Activated T-helper 1 cell treated with anti-CD3 and anti-CD28 coated beads, Interleukin-2, amount 50 U/mL, for 16 hours (primary cell): ENCODE results near the gene AKR1C3.
"Not testable (repeated sequence)": the region's sequence is repeated elsewhere in the genome, so short reads cannot be mapped to it uniquely, and the experiment has no call there.

Experiments
- DNase-seq, 2 donors: peaks; one replicate each; pipeline ENCODE4 v3.0.0-alpha.2; 2020; ENCODE audit warnings: low read depth in 1 of 2, low spot score in 1 of 2

The AKR1C3 gene

GRCh38 chr10:5088703-5089261, 5.4 kb upstream of the AKR1C3 start:
- DNase-seq = no peak

- no peak for DNase-seq
Measured at GRCh38 chr10:5089865-5090264, 4.3 kb upstream of the AKR1C3 start.

DNA sequence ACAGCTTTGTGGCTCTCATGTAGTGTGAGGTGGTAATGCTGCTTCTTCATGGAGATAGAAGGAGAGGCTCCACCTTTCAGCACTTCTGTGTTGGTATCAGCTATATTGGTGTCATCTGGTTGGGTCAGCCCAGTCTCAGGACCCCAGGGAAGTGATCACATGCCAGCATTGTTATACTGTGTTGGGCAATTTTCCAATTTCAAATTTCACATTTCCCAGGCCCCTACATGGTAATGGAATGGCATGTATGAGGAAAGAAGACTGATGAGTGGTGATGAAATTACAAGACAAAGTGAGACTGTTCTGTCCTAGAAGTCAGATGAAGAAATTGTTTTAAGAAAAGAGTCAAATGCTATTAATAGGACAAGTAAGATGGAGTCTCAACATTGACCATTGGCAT, 3.7 kb upstream of the AKR1C3 start:
- no peak for DNase-seq

DNA sequence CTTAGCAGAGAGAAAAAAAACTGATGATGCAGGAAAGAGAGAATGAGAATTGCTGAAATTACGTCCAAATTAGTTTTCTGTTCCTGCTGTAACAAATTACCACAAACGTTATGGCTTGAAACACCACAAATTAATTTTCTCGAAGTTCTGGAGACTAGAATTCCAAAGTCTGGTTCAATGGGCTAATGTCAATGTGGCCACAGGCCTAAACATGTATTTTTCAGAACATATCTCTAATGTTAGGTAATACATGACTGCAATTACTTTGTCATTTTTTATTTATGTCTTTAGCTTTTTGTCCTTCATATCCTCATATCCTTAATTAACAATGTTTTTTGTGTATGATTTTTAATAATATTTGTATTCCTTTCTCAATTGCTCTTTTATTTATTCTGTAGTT, 3.0 kb upstream of the AKR1C3 start:
- DNase-seq = no peak

DNA sequence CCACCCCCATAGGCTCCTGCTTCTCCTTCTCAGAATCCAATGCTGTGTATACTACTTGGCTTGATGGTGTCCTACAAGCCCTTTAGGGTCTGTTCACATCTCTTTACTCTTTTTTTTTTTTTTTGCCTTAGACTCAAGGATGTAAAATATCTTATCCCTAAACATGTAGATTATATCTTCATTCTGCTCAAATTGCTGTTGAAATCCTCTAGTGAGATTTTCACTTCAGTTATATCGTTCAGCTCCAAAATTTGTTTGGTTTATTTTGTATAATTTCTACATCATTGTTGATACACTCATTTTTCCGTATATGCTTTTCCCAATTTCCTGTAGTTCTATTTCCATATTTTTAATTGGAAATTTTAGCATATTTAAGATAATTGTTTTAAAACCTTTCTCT, 1.8 kb upstream of the AKR1C3 start:
- DNase-seq = no peak

GRCh38 chr10:5092848-5093790, 1.1 kb upstream of the AKR1C3 start:
- no peak for DNase-seq

DNA sequence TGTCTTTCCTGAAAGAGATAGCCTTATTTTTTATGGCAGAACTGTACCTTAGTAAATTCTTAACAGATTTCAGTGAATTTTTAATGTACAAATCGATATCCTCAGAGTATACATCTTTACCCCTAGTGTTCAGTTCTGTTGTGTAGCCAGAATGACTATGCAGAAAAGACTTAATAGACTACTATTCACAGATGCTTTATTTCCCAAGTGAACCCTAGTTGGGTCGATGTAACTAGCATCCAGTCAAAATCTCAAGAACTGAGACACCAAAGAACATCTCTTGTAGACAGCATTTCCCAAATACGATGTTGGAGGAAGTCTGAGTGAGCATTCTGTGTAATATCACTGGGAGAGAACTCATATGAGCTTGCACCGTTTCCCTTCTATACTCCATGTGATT, 1.5 kb downstream of the AKR1C3 start:
- DNase-seq = no peak

- DNase-seq = no peak
Measured at GRCh38 chr10:5096108-5096507, 1.9 kb downstream of the AKR1C3 start.

DNA sequence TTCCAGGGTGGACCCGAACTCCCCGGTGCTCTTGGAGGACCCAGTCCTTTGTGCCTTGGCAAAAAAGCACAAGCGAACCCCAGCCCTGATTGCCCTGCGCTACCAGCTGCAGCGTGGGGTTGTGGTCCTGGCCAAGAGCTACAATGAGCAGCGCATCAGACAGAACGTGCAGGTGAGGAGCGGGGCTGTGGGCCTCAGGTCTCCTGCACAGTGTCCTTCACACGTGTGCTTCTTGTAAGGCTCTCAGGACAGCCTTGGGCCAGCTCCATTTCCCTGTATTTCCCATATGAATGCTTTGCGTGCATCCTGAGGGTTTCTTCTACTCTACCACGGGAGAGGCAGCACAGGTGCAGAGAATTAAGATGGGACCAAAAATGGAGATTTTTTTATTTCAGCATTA, 8.3 kb downstream of the AKR1C3 start:
- not testable (repeated sequence) for DNase-seq

DNA sequence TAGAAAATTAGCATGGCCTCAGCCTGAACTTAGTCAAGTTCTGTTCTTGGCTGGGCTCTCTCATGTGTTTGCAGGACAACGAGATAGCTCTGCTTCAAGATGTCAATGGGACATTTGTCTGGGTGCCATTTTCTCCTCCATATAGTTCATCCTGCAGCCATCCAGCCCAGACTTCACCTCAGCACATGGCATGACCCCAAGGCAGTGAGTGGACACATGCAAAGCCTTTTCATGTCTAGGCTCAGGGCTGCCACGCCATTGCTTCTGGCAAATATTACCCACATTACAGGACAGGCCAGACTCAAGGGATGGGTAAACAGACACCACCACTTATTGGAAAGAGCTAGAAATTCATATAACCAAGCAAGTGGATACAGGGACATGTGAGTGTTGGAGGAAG, 9.3 kb downstream of the AKR1C3 start:
- no peak for DNase-seq

DNA sequence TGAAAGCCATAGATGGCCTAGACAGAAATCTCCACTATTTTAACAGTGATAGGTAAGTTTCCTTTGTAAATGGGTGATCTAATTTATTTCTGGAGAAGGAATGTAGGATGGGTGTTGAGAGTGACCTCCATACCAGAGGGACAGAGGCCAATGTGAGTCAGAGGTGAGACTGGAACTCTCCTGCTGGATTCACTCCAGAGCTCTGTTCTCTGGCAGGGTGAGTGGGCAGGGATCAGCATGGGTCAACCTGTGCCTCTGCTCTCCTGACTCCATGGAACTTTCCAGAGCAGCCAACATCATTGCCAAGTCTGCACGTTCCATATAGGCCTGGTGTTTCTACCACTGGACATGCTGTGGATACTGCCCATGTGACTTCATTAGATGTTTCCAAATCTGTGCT, 11.4 kb downstream of the AKR1C3 start:
- DNase-seq = no peak

DNA sequence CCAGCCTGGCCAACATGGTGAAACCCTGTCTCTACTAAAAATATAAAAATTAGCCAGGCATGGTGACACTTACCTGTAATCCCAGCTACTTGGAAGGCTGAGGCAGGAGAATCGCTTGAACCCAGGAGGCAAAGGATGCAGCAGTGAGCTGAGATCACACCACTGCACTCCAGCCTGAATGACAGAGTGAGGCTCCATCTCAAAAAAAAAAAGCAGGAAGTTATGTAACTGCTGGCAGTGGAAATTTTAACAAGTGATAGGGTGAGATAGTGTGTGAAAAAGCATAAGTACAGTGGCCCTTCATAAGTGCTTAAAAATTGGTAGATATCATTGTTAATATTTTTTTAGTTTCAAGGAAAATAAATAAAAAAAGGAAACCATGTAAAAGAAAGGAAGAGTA, 12.3 kb downstream of the AKR1C3 start:
- DNase-seq = no peak

GRCh38 chr10:5107860-5108526, 13.8 kb downstream of the AKR1C3 start:
- no peak for DNase-seq

- DNase-seq = no peak
Measured at GRCh38 chr10:5108658-5109416, 14.6 kb downstream of the AKR1C3 start.

- not testable (repeated sequence) for DNase-seq
Measured at GRCh38 chr10:5109861-5110260, 15.6 kb downstream of the AKR1C3 start.

DNA sequence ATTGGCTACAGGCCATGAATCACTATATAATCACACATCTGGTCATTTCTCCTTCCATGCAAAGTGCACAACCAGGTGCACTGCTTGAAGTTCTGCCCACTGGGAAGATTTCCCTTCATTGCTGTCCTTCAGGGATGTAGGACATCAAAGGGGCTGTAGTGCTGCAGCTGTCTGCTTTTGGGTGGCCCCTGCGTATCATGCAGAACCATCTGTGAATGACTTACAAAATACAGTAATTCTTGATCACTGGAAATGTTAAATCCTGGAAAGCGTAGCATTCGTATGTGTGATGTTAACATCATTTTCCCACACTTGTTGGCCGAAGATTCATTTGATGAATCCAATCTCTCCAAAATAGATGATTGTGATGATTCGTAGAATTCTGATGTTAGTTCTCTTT, 22.4 kb downstream of the AKR1C3 start:
- DNase-seq = no peak

DNA sequence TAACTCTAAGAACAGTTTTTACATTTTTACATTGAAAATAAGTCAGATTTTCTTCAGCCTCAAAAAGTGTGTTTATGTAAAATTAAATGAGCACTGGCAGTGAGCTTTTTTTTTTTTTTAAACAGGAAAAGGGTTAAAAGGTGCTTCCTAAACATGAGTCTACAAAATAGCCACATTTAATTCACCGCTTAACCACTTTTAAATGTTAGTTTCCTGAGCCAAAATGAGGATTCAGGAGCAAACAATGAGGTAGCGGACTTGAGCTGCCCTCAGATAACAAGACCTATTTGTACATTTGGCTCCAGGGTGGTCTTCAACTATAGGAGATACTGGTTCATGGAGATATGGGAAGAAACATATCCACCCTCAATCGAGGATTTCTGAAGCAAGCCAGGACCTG, 22.8 kb downstream of the AKR1C3 start:
- DNase-seq = no peak

DNA sequence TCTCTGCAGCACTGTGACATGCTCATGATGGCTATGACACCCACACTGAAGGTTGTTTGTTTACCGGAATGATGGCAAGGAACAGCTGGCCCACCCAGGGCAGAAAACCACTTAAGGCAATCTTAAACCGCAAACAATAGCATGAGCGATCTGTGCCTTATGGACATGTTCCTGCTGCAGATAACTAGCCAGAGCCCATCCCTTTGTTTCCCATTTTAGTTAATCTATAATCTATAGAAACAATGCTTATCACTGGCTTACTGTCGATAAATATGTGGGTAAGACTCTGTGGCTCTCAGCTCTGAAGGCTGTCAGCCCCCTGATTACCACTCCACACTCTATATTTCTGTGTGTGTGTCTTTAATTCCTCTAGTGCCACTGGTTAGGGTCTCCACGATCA, 25.8 kb downstream of the AKR1C3 start:
- not testable (repeated sequence) for DNase-seq

DNA sequence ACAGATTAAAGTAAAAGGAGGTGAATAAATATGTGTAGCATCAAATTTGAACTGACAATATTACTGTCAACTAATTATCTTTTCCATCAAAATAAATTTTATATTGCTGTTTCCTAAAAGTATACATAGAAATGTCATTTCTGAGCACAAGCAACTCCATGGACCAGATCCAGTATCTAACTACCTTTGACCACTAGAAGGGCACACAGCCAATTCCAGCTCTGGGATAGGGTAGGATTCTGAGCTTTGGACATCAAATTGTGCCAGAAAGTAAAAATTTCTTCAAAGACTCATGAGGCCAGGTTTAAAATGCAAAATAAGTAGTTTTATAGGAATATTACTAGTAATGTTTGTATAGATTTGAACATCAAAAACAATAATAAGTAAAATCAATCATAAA, 29.7 kb downstream of the AKR1C3 start:
- DNase-seq = no peak

- DNase-seq = no peak
Measured at GRCh38 chr10:5125315-5126044, 31.3 kb downstream of the AKR1C3 start.

GRCh38 chr10:5135581-5135980, 41.4 kb downstream of the AKR1C3 start:
- DNase-seq = no peak
